Sigmoid colon (tissue), 4 donors: ENCODE data around the gene G6PC1.

Experiments used
- EP300 ChIP-seq, 4 donors: sonication (generic); formaldehyde crosslinking; IDR thresholded peaks; one replicate each; pipeline ENCODE4 v1.6.1; 2017; ENCODE audit warnings: antibody characterized with exemption in 4 of 4
- POLR2A ChIP-seq, 2 donors: fragments of 450-650 bp; IDR thresholded peaks; one replicate each; pipeline ENCODE4 v1.6.1; 2016; ENCODE audit warnings: antibody characterized with exemption in 2 of 2, mild to moderate bottlenecking in 2 of 2, moderate library complexity in 2 of 2
- POLR2AphosphoS5 ChIP-seq, 4 donors: sonication (generic); formaldehyde crosslinking; IDR thresholded peaks; one replicate each; pipeline ENCODE4 v1.6.1; 2017; ENCODE audit warnings: antibody characterized with exemption in 4 of 4
- TF ChIP-seq, protein P1 (sequence below), 4 experiments: fragments of 450-650 bp in 3 of 4; fragments of 200-600 bp in 1 of 4; IDR thresholded peaks; one replicate each; pipeline ENCODE4 v1.5.1; 2016 to 2019; ENCODE audit warnings: antibody characterized with exemption in 4 of 4, mild to moderate bottlenecking in 3 of 4, moderate library complexity in 2 of 4

DNA sequence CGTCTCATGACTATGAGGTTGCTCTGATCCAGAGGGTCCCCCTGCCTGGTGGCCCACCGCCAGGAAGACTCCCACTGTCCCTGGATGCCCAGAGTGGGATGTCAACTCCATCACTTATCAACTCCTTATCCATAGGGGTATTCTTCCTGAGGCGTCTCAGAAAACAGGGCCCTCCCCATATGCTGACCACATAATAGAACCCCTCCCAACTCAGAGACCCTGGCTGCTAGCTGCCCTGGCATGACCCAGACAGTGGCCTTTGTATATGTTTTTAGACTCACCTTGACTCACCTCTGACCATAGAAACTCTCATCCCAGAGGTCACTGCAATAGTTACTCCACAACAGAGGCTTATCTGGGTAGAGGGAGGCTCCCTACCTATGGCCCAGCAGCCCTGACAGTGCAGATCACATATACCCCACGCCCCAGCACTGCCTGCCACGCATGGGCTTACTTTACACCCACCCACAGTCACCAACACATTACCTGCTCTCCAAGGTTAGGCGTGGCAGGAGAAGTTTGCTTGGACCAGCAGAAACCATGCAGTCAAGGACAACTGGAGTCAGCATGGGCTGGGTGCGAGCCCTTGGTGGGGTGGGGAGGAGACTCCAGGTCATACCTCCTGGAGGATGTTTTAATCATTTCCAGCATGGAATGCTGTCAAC, 2.3 kb upstream of the G6PC1 start:
- TF ChIP-seq, protein P1, sequence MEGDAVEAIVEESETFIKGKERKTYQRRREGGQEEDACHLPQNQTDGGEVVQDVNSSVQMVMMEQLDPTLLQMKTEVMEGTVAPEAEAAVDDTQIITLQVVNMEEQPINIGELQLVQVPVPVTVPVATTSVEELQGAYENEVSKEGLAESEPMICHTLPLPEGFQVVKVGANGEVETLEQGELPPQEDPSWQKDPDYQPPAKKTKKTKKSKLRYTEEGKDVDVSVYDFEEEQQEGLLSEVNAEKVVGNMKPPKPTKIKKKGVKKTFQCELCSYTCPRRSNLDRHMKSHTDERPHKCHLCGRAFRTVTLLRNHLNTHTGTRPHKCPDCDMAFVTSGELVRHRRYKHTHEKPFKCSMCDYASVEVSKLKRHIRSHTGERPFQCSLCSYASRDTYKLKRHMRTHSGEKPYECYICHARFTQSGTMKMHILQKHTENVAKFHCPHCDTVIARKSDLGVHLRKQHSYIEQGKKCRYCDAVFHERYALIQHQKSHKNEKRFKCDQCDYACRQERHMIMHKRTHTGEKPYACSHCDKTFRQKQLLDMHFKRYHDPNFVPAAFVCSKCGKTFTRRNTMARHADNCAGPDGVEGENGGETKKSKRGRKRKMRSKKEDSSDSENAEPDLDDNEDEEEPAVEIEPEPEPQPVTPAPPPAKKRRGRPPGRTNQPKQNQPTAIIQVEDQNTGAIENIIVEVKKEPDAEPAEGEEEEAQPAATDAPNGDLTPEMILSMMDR (IDR thresholded peaks at IDR 0.05): no peak
- no peak for TF ChIP-seq POLR2A (IDR thresholded peaks at IDR 0.05)
- TF ChIP-seq EP300 (IDR thresholded peaks at IDR 0.05): no peak
- TF ChIP-seq POLR2AphosphoS5 (IDR thresholded peaks at IDR 0.05): no peak
